Articular chondrocyte of knee joint (primary cell): ENCODE measurements around the gene ASXL3. TPM values are rescaled to one million over a fixed set of nuclear protein-coding genes. Genes with fewer than 3 reads are reported as not detected.

Experiments used
- total RNA-seq: library from RNA; depleted of rRNA; stranded (reverse); fragments of >200 nt; gene quantifications from 2 replicates; pipeline ENCODE4 v1.2.3, GENCODE V29; 2012

The ASXL3 gene
- total RNA-seq: not detected in 2 replicates

GRCh38 chr18:33577685-33578517 lies at the start of gene ASXL3:
Gene ASXL3 (plus strand): TSS chr18:33578219. CDS start chr18:33578632, 413 bp downstream.

Other genes with a start within 250 kb of the ASXL3 start
- gene CCDC178, start 137.5 kb upstream of the ASXL3 start, total RNA-seq: not detected in 2 replicates